GM19324 (cell line): ENCODE results near the gene NFIX.
"Not testable (repeated sequence)": the region's sequence is repeated elsewhere in the genome, so short reads cannot be mapped to it uniquely, and the experiment has no call there.

Experiments
- ATAC-seq: cut with Tn5 transposase; IDR thresholded peaks from one replicate; pipeline ENCODE4 v1.9.1; 2021; ENCODE audit warnings: mild to moderate bottlenecking, moderate library complexity; ENCODE audit not compliant: unreplicated experiment, low FRiP score

Gene NFIX

GRCh38 chr19:12994701-12995595 is at the start of gene NFIX:
Gene NFIX (plus strand): TSS chr19:12995475. CDS start chr19:12995838, 363 bp downstream.
- ATAC-seq = no peak

- ATAC-seq = peak; percentile 92
Observed at GRCh38 chr19:12945479-12946091, 49.7 kb upstream of the NFIX start, which contains the start of gene RAD23A. Gene RAD23A (plus strand): TSS chr19:12945862. CDS start chr19:12945949, 87 bp downstream.

- peak; percentile 35 for ATAC-seq
Observed at GRCh38 chr19:12946092-12946721, 49.1 kb upstream of the NFIX start.

GRCh38 chr19:12946731-12947496 is 48.4 kb upstream of the NFIX start:
- ATAC-seq = no peak

- ATAC-seq = no peak
Observed at GRCh38 chr19:12947702-12948611, 47.3 kb upstream of the NFIX start.

- ATAC-seq = no peak
Observed at GRCh38 chr19:12948612-12949362, 46.5 kb upstream of the NFIX start.

GRCh38 chr19:12949363-12950283 is 45.7 kb upstream of the NFIX start:
- no peak for ATAC-seq

GRCh38 chr19:12952050-12952449 is 43.2 kb upstream of the NFIX start:
- ATAC-seq = not testable (repeated sequence)

GRCh38 chr19:12952488-12953137 is 42.7 kb upstream of the NFIX start:
- ATAC-seq = no peak

- ATAC-seq = no peak
Observed at GRCh38 chr19:12953138-12953798, 42.0 kb upstream of the NFIX start.

GRCh38 chr19:12953799-12954611 is 41.3 kb upstream of the NFIX start:
- no peak for ATAC-seq

- ATAC-seq = no peak
Observed at GRCh38 chr19:12954612-12954962, 40.7 kb upstream of the NFIX start.

- ATAC-seq = not testable (repeated sequence)
Observed at GRCh38 chr19:12955575-12955974, 39.7 kb upstream of the NFIX start.

- ATAC-seq = no peak
Observed at GRCh38 chr19:12955996-12956395, 39.3 kb upstream of the NFIX start.

GRCh38 chr19:12956446-12957388 is 38.6 kb upstream of the NFIX start, which contains the start of gene GADD45GIP1:
Gene GADD45GIP1 (minus strand): TSS chr19:12957223. CDS start chr19:12957212, 11 bp downstream.
- peak; percentile 81 for ATAC-seq
